ENCODE measurements around the gene MFF.
A peak's percentile ranks its signal among the peaks of the same experiment; 100 is the strongest.

The MFF gene

GRCh38 chr2:227324995-227325838, at the start of gene MFF:
Gene MFF (plus strand): TSS chr2:227325251. CDS start chr2:227330666, 5,415 bp downstream.
- DNase-seq, result peak; percentile 94
- peak; percentile 99 for ATAC-seq

- ATAC-seq (no peak), DNase-seq (no peak)
These were observed 44.2 kb upstream of the MFF start for GRCh38 chr2:227280895-227281294.

DNA sequence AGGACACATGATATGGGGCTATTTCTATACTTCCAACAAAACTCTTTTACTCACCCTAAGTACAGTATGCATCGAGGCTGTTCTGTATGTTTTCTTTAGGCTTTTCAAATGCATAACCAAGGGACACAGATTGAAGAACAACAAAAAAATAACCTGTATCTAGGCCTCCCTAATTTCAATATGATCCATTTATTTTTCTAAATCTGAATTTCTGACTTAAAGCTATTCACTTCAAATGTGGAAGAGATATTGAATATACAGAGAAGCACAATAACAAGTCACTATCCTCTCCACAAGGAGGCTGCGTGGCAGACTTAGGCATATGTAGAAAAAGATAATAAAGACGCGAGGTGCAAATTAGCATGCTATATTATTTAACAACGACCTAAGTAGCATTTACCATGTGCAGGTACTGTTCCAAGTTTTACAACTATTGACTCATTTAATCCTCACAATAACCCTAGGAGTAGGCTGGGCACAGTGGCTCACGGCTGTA, 39.3 kb upstream of the MFF start:
- DNase-seq (no peak), ATAC-seq (no peak)

GRCh38 chr2:227287771-227288170, 37.3 kb upstream of the MFF start:
- DNase-seq (no peak), ATAC-seq (no peak)

DNA sequence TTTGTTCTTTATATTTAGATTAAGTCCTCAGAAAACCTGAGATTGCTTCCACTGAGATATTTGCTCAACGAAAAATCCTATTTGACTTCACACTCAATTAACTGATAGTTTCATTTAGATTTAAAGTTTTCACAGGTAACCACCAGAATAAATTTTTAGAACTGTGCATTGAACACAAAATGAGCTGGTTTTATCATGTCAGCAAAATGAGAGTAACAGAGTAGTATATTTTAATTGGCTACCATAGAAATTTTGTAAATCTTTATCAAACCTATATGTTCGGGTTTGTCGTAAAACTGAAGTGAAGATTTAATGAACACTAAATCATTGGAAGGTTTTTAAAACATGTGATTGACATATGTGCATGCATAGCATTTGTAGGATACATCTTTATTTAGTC, 32.7 kb upstream of the MFF start:
- no peak for ATAC-seq

DNA sequence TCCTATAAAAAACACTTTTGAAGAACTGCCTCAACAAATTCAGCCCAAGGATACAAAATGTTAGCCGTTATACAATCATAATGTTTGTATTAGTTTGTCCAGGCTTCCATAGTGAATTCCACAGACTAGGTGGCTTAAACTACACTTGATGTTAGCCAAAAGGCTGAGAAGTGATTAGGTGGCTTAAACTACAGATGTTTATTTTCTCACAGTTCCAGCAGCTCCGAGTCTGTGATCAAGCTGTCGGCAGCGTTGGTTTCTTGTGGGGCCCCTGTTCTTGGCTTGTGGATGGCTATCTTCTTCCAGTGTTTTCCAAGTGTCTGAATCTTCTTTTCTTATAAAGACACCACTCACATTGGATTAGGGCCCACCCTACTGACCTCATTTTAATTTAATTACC, 31.5 kb upstream of the MFF start:
- no peak for DNase-seq
- ATAC-seq, result no peak

More for the DNA sequence above, 32.7 kb upstream of the MFF start:
- no peak for DNase-seq

DNA sequence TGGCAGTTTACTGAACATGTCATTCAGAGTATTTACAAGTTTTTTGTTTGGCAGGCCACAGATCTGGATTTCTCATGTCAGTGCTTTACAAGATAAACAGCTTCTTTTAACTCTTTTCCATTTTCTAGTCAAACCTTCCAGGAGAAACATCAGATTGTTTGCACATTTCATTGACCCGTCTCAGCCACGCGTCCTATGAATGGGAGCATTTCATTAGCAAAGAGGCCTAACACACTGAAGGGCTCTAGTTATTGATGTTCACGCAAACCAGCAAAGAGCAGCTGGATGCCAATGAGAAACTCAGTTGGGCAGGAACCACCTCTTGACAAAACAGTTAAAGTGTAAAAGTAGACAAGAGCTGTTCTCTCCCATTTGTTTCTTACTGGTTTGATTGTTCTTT, 29.2 kb upstream of the MFF start:
- ATAC-seq (no peak), DNase-seq (no peak)

GRCh38 chr2:227296671-227297405, 28.2 kb upstream of the MFF start:
- ATAC-seq (no peak), DNase-seq (no peak)

DNA sequence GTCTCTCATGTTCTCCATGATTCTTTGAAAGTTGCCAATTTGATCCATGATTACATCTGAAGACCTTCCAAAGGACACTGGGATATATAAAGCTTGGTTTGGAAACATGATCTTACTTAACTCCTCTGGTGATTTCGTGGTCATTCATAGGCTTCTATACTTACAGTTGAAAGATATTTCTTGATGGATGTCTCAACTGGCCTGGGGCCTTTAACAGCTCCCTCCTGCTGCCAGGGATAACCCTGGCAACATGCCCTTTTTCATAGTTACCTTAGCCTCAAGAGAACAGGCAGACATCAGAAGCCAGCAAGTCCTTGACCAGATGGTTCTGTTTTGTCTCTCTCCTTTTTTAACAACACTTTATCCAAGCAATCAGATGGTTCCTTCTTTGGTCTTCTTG, 23.5 kb upstream of the MFF start:
- no peak for DNase-seq
- ATAC-seq, result no peak

- ATAC-seq (no peak), DNase-seq (no peak)
These were observed 16.3 kb upstream of the MFF start for GRCh38 chr2:227308784-227309183.

DNA sequence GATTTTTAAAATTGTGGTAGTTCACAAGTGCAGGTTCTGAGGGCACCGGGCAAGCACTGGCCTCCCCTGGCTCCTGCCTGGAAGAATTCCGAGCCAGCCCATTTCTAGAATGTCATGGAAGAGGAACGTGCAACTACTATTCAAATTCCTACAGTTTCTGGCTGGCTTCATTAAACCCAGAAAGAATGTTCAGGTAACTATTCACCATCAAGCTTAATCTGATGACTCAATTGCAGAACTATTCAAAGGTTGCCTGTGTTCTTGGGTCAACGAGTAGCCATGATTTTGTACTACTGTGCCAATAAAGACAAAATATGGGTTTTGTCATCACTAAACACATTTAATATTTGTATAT, 14.3 kb upstream of the MFF start:
- ATAC-seq (no peak), DNase-seq (no peak)

DNA sequence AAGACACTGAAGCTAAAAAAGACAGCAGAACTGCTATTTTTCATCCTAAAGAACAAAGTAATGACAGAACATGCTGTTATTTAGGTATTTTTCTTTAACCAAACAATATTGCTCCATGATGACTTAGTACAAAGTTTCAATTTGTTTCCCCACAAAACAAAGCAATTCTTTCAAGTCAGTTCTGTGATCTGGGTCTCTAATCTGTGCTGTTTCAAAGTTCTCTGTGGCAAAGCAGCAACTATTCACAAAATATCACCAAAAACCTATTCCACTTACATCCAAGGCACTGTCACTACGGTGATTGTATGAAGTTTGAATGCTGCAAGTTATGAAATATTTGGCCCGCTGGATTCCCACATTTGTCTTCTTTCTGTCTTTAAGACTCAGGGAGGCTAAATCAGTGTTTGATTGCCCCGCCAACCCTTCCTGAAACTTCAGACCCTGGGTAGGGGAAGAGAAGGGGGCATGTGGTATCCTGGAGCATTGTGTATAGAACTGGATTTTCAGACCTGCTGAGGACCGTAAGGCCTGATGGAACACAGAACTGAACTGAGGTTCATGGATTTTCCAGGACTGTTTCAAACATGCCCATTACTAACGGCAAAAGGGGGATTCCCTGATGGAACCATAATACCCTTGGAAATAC, 13.1 kb upstream of the MFF start:
- ATAC-seq, result no peak
- no peak for DNase-seq

- ATAC-seq, result no peak
- DNase-seq, result no peak
These were observed 12.5 kb upstream of the MFF start for GRCh38 chr2:227312579-227312978.

DNA sequence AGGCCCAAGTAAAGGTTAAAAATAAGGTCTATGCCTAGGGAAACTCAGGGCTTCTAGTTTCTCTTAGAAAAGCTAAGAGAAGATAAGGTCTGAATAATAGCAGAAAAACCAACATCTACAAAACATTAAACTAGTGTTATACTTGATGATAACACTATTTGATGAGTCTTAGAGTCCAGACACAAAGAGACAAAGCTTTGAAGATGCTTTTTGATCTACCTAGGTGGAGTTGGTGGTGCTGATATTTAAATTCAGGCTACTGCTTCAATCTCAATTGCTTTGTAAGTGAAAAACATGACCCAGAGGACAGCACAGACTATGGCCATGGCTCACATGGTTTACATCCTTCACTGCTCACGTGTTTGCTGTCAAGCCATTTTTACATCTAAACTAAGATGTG, 11.7 kb upstream of the MFF start:
- DNase-seq, result no peak
- no peak for ATAC-seq

GRCh38 chr2:227317834-227318233, 7.2 kb upstream of the MFF start:
- DNase-seq (no peak), ATAC-seq (no peak)

DNA sequence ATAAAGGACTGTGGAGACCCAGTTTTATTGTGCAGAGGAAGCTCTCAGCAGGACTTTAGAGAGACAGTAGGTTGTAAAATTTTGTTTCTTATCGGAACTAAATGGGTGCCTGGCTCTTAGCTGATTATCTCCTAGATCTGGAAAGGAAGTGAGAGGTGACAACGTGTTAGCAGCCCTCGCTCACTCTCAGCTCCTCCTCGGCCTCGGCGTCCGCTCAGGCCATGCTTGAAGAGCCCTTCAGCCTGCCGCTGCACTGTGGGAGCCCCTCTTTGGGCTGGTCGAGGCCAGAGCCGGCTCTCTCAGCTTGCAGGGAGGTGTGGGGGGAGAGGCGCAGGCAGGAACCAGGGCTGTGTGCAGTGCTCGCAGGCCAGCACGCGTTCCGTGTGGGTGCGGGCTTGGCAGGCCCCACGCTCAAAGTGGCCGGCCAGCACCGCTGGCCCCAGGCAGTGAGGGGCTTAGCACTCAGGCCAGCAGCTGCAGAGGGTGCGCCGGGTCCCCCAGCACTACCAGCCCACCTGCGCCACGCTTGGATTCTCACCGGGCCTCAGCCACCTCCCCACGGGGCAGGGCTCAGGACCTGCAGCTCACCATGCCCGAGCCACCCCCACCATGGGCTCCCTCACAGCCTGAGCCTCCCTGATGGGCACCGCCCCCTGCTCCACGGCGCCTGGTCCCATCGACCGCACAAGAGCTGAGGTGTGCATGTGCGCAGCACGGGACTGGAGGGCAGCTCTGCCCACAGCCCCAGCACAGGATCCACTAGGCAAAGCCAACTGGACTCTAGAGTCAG, 4.6 kb upstream of the MFF start:
- DNase-seq, result no peak
- ATAC-seq, result no peak

- ATAC-seq (no peak), DNase-seq (no peak)
These were observed 2.4 kb upstream of the MFF start for GRCh38 chr2:227322530-227323205.

DNA sequence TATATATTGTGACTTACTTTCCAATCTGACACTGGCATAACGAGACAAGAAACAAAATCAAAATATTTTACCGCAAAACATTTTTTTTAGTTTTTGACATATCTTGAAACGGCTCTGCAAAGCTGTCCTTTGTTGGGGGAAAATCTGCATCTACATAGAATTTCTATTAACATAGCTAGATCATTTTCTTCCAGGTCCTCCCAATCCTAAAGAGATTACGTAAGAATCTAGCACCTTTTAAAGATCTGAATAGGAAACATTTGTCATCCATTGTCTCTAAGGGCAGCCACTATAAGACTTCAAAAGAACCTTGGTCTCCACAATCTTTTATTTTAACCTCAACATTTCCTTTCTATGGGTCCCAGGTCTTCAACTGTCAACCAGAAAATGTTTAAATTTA, 1.2 kb upstream of the MFF start:
- no peak for DNase-seq
- no peak for ATAC-seq

GRCh38 chr2:227324642-227324994, 433 bp upstream of the MFF start:
- DNase-seq (no peak), ATAC-seq (no peak)

- peak; percentile 25 for DNase-seq
- ATAC-seq, result no peak
These were observed 766 bp downstream of the MFF start for GRCh38 chr2:227325839-227326195.

DNA sequence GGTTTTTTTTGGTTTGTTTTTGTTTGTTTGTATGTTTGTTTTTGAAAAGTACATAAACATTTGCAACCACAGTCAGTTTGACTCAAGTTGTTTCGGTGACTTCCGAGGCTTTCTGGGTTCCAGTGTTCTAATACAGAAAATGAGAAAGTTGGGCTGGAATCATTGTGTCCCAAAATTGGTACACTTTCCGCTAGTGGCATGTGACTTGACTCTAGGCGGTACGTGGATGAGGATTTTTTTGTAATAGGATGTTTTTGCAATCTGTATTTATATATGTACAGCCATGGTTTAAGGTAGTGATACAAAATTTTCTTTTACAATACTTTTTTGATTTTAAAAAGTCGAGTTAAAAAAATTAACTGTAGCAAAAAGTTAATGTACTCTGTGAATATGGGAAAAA, 1.7 kb downstream of the MFF start:
- no peak for ATAC-seq
- DNase-seq, result no peak

DNA sequence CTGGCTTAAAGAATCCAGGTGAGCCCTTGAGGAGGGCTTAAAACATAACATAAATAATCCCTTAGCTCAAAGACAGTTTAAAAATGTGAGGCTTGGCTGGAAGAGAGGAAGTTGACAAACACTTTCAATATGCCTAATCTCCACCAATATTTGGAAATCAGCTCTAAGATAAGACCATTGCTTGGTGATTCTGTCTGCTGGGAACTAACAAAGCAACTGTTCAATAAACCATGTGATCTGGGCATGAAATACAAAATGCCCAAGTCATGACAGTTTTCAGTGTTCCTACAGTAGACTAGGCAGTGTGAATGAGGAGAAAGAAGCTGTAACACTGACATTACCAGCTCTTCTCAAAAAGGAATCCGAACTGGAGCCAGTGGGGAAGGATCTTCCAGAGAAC, 10.7 kb downstream of the MFF start:
- ATAC-seq (no peak), DNase-seq (no peak)
